HG03460 (cell line): ENCODE data around the gene ENTPD1.
"Not testable (repeated sequence)": the region's sequence is repeated elsewhere in the genome, so short reads cannot be mapped to it uniquely, and the experiment has no call there.

Experiments used
- ATAC-seq: cut with Tn5 transposase; IDR thresholded peaks from one replicate; pipeline ENCODE4 v1.9.1; 2021; ENCODE audit not compliant: unreplicated experiment

Gene ENTPD1

GRCh38 chr10:95756041-95756761, at the start of gene ENTPD1:
Gene ENTPD1, plus strand, starts transcription at chr10:95756163. Its CDS starts 77 bp downstream, at chr10:95756240.
- ATAC-seq, result peak; percentile 27

DNA sequence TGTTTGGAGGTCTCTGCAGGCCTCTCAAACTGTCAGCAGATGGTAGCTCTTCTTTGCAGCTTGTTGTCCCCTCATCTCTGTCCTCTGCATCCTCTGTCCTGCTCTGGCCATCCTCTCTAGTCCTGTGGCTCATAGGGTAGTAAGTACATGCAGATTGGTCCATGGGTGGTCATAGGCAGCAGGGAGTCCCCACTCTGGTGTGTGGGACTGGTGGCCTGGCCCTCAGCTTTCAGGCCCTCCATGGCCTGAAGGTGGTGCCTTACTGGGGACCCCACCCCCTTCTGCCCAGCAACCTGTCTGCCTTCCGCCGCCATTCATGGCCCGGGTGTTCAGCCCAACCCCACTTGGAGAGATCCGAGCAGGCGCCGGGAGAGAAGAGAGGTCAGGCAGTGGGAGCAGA, 49.4 kb upstream of the ENTPD1 start:
- ATAC-seq, result no peak

- ATAC-seq, result no peak
Measured at GRCh38 chr10:95706990-95707389, 49.0 kb upstream of the ENTPD1 start.

DNA sequence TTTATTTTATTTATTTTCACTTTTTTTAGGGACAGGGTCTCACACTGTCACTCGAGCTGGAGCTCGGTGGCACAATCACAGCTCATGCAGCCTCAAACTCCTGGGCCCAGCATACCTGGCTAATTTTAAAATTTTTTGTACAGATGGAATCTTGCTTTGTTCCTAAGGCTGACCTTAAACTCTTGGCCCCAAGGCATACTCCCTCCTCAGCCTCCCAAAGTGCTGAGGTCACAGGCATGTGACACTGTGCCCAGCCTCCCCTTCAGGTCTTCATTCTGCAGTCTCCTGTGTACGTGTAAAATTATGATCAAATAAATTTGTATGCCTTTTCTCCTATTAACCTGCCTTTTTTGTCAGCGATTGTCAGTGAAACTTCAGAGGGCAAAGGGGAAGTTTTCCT, 44.5 kb upstream of the ENTPD1 start:
- no peak for ATAC-seq

- ATAC-seq, result no peak
Measured at GRCh38 chr10:95716466-95716865, 39.5 kb upstream of the ENTPD1 start.

DNA sequence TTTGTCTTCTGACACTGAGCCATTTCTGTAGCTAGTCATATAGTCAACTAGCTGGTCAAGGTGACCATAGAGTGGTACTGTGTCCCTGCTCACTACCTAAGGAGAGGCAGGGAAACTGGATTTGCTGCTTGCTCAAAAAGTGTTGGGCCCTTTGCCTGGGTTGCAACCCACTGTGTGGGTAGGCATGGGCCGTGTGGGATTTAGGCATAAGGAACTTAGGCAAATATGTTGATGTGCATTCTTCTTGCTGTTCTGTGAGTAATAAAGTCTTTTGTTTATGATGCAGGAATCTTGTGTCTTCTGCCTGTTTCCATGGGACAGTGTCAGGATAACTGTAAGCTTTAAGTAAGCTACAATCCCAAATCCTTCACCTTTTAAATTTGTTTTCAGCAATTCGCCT, 39.1 kb upstream of the ENTPD1 start:
- ATAC-seq, result no peak

DNA sequence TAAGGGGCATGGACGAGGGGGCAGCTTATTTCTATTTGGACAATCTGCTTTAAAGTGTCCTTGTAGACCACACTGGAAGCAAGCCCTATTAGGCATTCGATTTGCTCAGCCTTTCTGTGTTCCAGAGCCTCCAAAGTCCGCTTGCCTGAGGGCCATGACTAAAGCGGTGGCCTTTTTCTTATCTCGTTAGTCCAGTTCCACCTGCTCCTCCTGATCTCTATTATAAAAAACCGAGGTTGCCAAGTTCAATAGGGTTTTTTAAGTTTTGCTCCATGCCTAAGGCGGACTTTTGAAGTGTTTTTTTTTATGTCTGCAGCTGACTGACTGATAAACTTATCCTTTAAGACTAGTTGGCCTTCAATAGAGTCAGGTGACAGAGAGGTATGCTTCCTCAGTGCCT, 35.2 kb upstream of the ENTPD1 start:
- ATAC-seq, result not testable (repeated sequence)

DNA sequence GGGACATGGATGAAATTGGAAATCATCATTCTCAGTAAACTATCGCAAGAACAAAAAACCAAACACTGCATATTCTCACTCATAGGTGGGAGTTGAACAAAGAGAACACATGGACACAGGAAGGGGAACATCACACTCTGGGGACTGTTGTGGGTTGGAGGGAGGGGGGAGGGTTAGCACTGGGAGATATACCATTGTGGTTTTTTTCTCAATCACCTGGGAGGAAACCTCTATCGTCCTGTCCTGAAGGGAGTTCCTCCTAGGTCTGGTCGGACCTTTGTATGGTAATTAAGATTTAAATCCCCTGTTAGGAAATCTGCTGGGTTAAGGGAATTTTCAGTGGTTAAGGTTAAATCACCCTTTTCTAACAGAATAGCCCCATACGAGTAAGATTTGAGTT, 33.5 kb upstream of the ENTPD1 start:
- ATAC-seq, result not testable (repeated sequence)

GRCh38 chr10:95728526-95728925, 27.4 kb upstream of the ENTPD1 start:
- no peak for ATAC-seq

GRCh38 chr10:95729323-95730055, 26.5 kb upstream of the ENTPD1 start:
- no peak for ATAC-seq

DNA sequence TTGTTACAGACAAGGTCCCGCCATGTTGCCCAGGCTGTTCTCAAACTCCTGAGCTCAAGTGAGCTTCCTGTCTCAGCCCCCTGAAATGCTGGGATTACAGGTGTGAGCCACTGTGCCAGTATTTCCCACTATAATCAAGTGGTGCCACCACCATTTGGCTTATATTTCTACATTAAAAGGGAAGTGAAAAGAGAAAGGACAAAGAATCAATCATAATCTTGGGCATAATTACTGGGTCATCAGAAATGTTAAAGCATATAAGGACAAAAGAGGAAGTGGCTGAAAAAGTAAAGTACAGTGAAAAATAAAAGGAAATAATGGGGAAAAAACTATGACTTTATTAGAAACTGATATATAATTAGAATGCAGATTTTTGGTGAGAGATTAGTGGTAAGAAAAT, 25.7 kb upstream of the ENTPD1 start:
- no peak for ATAC-seq

- ATAC-seq, result not testable (repeated sequence)
Measured at GRCh38 chr10:95732907-95733306, 23.1 kb upstream of the ENTPD1 start.

- ATAC-seq, result no peak
Measured at GRCh38 chr10:95739056-95739455, 16.9 kb upstream of the ENTPD1 start.

DNA sequence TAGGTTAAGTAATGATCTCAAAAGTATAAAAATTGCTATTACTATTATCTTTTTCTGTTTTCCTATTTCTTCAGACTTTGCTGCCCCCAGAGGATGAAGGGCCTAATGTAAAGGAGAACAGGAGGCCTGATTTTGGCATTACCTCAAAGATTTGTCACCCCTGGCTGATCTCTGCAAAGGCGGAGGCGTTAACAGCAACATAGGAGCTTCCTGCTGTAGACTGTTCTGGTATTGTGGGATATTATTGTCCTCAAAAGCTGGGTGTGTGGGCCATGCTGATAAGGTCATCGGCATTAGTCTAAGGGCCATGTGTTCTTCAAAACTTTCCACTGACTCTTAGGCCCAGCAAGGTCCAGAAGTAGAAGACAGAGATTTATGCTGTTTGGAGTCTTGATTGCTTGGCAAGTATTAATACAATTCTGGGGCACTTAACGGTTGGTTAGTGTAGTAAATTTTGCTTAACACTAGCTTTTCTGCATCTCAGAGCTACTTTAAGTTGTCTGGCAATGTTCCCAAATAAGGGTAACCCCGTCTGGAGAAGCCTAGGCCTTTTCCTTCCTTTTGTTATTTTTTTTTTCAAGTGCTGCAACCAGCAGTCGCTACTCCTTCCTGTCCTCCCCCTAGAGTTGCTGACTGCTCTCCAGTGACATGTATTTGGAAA, 14.0 kb upstream of the ENTPD1 start:
- ATAC-seq, result peak; percentile 81

GRCh38 chr10:95742485-95742884, 13.5 kb upstream of the ENTPD1 start:
- no peak for ATAC-seq

DNA sequence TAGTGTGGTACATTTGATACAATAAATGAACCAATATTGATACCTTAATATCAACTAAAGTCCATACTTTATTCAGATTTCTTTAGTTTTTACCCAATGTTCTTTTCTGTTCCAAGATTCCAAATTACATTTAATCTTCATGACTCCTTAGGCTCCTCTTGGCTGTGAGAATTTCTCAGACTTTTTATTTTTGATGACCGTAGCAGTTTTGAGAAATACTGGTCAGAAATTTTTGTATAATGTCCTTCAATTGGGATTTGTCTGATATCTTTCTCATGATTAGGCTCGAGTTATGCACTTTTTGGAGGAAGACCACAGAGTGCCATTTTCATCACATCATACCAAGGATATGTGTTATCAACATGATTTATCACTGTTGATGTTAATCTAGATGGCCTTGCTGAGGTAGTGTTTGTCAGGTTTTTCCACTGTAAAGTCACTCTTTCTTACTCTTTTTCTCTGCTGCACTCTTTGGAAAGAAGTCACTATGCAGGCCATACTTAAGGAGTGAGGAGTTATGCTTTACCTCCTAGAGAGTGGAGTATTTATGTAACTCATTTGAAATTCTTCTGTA, 12.9 kb upstream of the ENTPD1 start:
- ATAC-seq, result no peak

DNA sequence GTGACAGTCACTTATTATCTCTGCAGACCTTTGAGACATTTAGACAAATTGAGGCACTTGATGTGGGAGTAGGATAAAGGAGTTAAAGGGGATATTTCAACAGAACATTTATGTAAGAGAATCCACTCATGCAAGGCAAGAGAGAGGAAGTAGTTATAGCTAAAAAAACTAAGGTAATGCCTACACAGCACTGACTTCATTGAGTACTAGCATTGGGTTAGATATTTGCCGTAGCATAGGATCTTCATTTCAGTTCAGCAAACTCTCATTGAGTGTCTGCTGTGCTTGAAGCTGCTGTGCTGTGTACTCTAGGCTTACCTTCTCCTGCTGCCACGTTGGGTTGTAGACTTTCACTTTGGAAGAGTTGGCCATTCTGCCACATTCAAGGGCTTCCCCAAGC, 10.5 kb upstream of the ENTPD1 start:
- no peak for ATAC-seq

- no peak for ATAC-seq
Measured at GRCh38 chr10:95748349-95748748, 7.6 kb upstream of the ENTPD1 start.

DNA sequence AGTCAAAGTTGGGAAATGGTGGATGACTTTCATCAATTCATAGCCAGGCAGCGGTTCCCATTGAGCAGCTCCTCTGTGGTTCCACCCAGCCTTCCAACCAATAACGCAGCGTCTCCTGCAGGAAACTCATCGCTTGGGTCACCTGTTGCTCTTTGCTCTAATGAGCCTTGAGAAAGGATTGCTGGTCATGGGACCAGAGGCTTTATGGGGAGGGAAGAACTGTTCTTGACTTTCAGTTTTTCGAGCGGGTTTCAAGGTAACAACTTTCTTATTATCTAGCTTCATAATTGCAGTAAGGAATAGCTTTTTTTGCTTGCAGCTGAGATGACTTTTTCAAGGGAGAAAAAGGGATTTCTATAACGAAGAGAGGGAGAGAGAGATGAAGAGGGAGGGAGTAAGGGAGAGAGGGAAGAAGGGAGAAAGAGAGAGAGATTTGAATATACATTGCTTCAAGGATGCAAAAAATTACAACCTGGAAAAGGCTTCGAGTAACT, 405 bp upstream of the ENTPD1 start:
- ATAC-seq, result peak; percentile 29

DNA sequence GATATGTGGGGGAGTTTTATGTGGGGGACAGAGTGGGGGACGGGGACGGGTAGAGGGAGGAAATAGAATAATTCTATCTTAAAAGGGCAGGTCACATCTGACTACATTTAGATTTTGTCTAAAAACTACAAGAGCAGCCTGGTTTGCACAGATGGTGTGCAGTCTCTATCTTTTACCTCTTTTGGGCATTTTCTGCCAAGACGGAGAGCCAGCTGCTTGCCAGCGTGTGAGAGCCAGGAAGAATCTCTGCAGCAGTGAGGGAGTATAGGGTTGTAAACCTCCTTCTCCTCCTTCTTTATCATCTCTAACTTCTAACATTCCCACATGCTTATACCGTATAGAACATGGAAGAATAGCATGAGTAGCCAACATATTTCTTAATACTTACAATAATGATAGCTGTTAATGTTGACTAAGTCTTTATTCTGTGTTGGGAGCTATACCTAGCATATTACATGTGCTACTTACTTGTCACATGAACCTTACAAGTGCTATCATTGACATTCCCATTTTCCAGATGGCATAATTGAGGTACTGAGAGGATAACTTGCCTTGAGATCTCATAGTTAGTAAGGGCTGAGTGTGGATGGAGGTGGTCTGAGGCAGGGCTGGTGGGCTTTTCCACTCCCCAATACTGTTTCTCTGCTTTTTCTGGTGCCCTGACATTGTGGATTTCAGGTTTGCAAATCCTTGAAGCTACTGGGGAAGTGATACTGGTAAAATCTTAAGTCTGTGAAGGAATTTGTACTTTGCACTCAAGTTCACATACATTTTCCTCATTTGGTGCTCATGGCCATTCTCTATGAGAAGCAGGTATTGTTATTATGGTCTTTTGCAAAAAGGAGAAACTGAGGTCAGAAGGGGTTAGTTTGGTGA, 1.1 kb downstream of the ENTPD1 start:
- ATAC-seq, result no peak
